8988T (cell line): ENCODE data around the gene CDH10.

Experiments used
- DNase-seq: peaks from one replicate; pipeline ENCODE4 v3.0.0; 2011

Gene CDH10

DNA sequence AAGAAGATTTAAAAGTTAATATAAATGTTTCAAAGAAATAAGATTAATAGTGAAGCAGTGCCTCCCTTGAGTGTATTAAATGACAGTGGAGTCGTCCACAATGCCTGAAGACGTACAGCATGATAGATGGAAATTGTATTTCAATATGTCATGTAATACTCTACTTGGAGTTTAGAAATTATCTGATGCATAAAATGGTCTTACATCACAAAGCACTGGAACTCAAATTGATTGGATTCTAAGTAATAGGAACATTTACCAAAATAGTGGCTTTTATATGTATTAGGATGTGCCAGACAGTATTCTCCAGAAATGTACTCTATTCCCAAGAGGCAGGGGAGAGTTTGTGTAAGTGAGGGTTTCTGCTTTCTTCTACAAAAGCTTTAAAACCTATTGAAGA, 49.4 kb downstream of the CDH10 start:
- DNase-seq = no peak

DNA sequence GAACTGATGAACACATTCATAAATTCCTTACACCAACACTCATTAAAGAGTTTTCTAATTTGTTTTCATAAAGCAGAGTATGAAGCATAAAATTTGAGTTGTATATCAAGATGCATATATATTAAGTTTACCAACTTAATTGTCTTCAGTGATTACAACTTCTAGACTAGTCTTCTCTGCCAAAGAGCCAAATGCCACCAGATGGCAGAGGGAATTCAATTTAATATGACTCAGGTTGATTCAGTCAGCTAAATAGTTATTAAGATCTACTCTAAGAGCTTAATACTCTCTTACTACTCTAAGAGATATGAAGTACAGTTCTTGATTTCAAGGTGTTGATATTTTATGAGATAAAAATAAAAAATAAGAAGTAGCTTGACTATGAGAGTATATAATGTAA, 53.4 kb downstream of the CDH10 start:
- DNase-seq = no peak

GRCh38 chr5:24589566-24589965, 55.2 kb downstream of the CDH10 start:
- DNase-seq = no peak

- DNase-seq = no peak
Measured at GRCh38 chr5:24585751-24586150, 59.0 kb downstream of the CDH10 start.

- DNase-seq = no peak
Measured at GRCh38 chr5:24571302-24571701, 73.5 kb downstream of the CDH10 start.

DNA sequence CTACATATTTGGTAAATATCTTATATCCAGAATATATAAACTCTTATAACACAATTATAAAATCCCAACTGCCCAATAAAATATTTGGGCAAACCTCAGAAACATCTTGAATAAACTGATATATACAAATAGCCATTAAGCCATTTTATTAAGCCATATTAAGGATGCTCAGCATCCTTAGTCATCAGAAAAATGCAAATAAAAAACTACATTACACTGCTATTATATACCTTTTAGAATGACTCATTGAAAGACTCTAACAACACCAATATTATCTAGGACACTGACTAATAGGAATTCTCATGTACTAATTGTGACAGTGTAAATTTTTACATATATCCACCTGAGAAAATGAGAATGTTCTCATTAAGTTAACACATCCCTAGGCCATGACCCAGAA, 77.8 kb downstream of the CDH10 start:
- no peak for DNase-seq

DNA sequence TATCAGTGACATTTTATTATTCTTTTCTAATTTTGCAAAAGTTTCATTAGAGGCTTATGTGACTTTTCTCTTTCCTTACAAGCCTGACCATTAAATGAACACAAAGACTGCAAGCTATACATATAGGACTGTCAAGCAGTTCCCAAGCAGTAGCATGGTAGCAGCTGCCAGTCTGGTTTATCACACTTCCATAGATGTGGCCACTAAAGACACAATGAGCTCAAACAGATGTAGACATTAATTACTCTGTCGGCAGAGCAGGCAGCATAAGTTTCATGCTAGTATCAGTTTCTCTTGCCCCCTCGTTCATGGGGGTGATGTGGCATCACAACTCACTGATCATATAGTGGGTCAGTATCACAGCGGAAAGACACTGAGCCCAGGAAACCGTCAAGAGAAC, 89.5 kb downstream of the CDH10 start:
- DNase-seq = no peak

- no peak for DNase-seq
Measured at GRCh38 chr5:24547132-24547531, 97.6 kb downstream of the CDH10 start.

DNA sequence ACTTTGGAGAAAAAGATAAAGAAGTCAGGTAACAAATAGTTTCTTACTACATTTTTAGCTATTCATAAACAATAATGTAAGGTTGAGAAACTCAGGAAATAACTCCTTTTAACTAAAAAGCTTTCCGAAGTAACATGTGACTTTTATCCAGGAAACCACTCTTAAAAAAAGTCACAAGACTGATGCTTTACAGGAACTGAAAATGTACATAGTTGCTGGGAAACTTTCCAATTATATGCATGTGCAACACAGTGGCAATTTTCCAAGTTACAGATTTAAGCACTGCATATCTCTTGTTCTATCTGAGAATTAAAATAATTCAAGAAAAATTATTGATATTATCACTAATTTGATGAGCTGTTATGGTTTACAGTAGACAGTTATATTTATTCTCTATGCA, 105.2 kb downstream of the CDH10 start:
- no peak for DNase-seq

GRCh38 chr5:24538346-24538745, 106.4 kb downstream of the CDH10 start:
- DNase-seq = no peak

GRCh38 chr5:24535646-24536045, 109.1 kb downstream of the CDH10 start:
- DNase-seq = no peak

GRCh38 chr5:24530906-24531305, 113.9 kb downstream of the CDH10 start:
- no peak for DNase-seq

GRCh38 chr5:24525414-24525813, 119.4 kb downstream of the CDH10 start:
- DNase-seq = no peak

- DNase-seq = no peak
Measured at GRCh38 chr5:24512423-24512822, 132.4 kb downstream of the CDH10 start.

DNA sequence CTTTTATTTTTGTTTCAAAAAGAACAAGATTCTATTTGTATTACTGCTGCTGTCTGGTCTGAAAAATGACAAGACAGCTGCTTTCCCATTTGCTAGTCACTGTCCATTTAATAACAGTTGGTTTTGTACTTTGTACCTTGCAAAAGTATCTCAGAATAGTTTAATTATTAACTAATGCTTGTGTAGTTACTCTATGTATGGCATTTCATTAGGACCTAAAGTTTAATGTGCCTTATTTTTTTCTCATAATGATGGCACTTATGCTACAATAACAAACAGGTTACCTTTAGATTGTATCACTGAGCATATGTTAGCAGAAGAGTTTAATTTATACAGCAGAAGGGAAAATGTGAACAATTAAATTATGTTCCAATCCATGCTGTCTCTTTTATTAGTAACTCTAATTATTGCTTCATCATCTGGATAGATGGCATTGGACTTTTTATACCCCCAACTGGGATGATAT, 134.2 kb downstream of the CDH10 start:
- DNase-seq = no peak

GRCh38 chr5:24509943-24510342, 134.8 kb downstream of the CDH10 start:
- DNase-seq = no peak

GRCh38 chr5:24505258-24505657, 139.5 kb downstream of the CDH10 start:
- no peak for DNase-seq

DNA sequence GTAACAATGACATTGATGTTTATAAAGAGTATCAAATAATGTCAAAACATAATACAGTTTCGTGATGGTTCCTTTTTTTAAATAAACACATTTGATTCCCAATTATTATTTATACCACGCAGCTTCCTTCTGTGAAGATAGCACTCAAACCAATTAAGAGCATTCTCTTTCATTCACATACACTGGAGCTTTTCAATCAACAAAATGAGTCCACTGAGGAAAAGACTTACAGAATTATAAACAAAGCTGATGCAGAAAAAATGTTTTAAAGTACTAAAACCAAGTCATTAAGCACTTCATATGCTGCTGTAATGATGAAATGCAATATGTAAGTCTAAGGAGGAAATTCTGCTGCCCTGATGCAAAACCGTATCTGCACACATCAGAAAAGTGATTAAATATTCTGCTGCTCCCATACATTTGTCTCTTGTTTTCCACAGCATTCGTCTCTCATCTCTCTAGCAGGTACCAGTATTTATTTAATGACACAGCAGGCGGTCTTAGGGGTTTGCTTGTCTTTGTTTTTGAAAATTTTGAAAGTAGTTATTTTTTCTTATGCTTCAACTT, 147.1 kb downstream of the CDH10 start:
- no peak for DNase-seq

- DNase-seq = no peak
Measured at GRCh38 chr5:24497145-24497544, 147.6 kb downstream of the CDH10 start.

GRCh38 chr5:24496268-24496667, 148.5 kb downstream of the CDH10 start:
- no peak for DNase-seq

- no peak for DNase-seq
Measured at GRCh38 chr5:24492229-24492628, 152.5 kb downstream of the CDH10 start.

- no peak for DNase-seq
Measured at GRCh38 chr5:24491490-24491889, 153.3 kb downstream of the CDH10 start.

GRCh38 chr5:24487368-24488229, 157.2 kb downstream of the CDH10 start:
- DNase-seq = no peak

DNA sequence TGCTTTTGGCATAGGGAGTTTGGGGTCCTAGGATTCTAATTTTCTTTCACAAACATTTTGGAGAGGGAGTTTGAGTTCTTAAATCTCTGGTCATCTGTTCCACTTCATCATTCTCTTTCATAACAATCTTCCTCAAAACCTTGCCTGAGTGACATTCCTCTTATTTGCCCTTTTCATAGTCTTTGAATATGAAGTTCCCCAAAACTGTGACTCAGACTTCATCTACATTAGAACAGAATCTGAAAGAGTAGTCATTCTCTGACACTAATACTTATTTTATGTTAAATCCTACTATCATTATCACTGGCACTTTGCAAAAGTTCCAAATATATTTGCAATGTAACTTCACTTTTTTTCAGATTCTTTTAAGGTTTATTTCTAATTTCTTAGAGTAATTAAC, 163.8 kb downstream of the CDH10 start:
- DNase-seq = no peak

- no peak for DNase-seq
Measured at GRCh38 chr5:24477958-24478357, 166.8 kb downstream of the CDH10 start.
